GM20000 (cell line): ENCODE results near the gene OSBPL10.
A peak's percentile ranks its signal among the peaks of the same experiment; 100 is the strongest.

Source experiments
- DNase-seq: peaks from one replicate; pipeline ENCODE4 v3.0.0; 2012; ENCODE audit warnings: low spot score
- CTCF ChIP-seq: IDR thresholded peaks from 2 replicates; pipeline ENCODE4 v1.5.1; 2012; ENCODE audit warnings: mild to moderate bottlenecking, control low read depth; ENCODE audit errors: extremely low read depth, missing control alignments

OSBPL10 gene

GRCh38 chr3:31762097-31762764 lies 218.8 kb downstream of the OSBPL10 start:
- no peak for TF ChIP-seq CTCF
- no peak for DNase-seq

- TF ChIP-seq CTCF = no peak
- DNase-seq = no peak
Measured at GRCh38 chr3:31760654-31761053, 220.4 kb downstream of the OSBPL10 start.

GRCh38 chr3:31758322-31758965 lies 222.6 kb downstream of the OSBPL10 start:
- TF ChIP-seq CTCF = no peak
- no peak for DNase-seq

- TF ChIP-seq CTCF = no peak
- no peak for DNase-seq
Measured at GRCh38 chr3:31755926-31756658, 225.0 kb downstream of the OSBPL10 start.

- no peak for TF ChIP-seq CTCF
- peak; percentile 13 for DNase-seq
Measured at GRCh38 chr3:31754575-31755278, 226.3 kb downstream of the OSBPL10 start.

- no peak for TF ChIP-seq CTCF
- no peak for DNase-seq
Measured at GRCh38 chr3:31753050-31753425, 228.0 kb downstream of the OSBPL10 start.
